DMS153 (cell line): ENCODE data around the gene UST.
"Not testable (repeated sequence)": the region's sequence is repeated elsewhere in the genome, so short reads cannot be mapped to it uniquely, and the experiment has no call there.

Experiments
- DNase-seq: peaks from one replicate; lab custom pipeline; 2025; lab: John Stamatoyannopoulos, UW

Gene UST

GRCh38 chr6:148837941-148838340, 91.1 kb downstream of the UST start:
- DNase-seq: no peak

- DNase-seq: no peak
Measured at GRCh38 chr6:148839044-148839443, 92.2 kb downstream of the UST start.

- DNase-seq: no peak
Measured at GRCh38 chr6:148840256-148840655, 93.4 kb downstream of the UST start.

GRCh38 chr6:148842296-148843019, 95.6 kb downstream of the UST start:
- no peak for DNase-seq

DNA sequence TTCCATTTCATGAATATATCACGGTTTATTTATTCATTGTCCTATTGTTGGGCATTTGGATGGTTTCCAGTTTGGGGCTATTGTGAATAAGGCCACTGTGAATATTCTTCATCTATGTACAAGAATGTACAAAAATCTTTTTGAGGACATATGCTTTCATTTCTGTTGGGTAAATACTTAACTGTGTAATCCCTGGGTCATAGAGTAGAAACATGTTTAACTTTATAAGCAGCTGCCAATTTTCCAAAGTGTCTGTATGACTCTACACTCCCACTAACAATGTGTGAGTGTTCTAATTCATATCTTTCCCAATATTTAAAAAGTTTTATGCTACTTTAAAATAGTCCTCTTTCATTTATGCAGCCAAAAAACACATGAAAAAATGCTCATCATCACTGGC, 98.6 kb downstream of the UST start:
- DNase-seq: no peak

DNA sequence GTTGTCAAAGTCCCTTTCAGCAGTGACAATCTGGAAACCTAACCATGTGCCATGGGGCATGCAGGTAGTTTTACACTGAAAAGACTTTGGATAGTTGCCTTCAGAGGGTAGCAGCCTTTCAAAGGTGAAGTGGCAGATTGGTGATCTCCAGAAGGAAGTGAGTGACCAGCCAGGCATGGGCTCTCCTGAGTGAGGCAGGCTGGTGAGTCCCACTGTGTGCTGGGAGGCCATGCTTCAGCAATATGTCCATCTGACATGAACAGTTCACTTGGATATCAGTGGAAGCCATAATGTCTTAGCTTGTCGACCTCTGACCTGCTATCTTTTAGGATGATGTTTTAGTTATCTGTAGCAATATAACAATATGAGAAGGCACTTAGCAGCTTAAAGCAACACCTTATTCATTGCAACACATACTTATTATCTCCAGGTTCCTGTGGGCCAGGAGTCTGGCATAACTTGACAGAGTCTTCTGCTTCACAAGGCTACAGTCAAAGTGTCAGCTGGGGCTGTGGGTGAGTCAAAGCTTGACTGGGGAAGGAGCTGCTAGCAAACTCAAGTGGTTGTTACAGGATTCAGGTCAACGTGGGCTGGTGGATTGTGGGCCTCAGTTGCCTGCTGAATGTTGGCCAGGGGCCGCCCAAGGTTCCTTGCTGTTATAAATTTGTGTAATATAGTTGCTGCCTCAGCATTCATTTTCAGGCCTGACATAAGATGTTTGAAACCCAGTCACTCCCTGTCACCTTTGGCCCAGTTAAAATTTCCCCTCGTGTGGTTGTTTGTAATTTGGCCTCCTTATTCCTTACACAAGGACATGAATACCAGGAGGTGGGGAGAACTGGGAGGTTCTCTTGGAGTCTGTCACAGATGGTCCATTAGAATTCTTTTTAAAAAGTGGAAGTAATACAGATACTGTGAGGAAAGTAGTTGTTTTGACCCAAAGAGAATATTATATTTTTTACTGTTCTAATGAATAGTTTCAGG, 100.2 kb downstream of the UST start:
- DNase-seq: no peak

GRCh38 chr6:148848915-148849314, 102.1 kb downstream of the UST start:
- no peak for DNase-seq

GRCh38 chr6:148849449-148849848, 102.6 kb downstream of the UST start:
- not testable (repeated sequence) for DNase-seq

DNA sequence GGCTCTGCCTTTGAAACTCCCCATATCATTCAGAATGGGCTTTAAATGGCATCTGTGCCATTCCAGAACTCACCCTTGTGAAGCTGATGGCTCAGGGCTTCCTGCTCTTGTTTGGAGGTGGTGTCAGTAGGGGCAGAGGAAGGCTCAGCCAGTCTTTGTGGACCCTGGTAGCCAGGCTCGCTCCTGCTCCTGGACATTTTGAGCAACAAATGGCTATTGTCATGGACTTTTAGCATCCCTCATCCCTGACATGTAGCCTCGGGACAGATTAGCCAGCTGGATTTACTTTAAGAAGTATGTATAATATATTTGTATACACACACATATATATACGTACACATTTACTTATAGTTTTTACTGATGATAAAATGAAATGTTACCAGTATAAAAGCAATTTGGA, 104.1 kb downstream of the UST start:
- no peak for DNase-seq

DNA sequence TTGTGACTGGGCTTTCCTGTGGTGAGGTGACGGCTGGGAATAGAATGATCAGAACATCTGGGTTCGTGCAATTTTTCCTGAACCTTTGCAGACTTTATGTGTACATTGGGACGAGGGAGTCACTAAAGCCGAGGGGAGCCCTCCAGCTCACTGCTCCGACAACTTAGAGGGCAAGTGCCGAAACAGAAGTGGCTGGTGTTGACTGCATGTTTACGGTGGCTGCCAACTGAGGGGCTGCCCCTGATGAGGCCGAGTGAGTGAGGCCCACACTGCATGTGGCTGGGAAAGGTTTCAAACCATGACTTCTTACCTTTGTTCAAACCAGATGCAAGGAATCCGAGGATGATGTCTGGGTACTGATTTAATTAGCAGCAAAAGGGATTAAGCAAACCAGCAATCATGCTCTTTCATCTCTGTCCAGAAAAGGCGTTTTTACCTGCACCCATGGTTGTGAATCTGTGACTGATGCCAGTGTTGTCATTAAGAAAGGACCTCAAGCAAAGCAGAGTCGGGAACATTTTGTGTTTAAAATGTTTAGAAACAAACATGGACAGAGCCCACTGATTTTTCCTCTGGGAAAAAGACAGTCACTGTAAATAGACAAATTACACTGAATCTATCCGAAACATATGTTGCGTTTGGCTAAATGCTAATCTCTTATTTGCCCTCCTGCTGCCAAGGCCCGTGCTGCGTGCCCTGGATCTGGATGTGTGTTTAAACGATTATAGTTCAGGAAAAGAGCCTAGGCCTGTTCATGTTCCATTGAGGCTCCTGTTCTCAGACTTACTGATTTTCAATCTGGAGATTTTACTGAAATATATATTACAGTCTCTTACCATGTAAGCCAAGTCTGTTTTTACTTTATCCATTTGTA, 105.1 kb downstream of the UST start:
- DNase-seq: no peak

DNA sequence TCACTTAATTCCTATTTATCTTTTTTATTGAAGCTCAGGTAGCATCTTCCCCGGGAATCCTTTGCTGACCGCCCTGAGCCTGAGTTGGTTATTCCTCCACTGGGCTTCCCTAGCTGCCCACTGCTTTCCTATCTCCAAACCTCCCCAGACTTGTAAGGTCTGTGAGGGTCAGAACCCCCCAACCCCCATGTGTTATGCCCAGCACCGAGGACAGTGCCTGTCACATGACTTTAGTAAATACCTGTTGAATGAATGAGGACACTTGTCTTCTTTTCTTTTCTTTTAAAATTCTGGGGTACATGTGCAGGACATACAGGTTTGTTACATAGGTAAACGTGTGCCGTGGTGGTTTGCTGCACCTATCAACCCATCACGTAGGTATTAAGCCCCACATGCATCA, 105.9 kb downstream of the UST start:
- no peak for DNase-seq

- DNase-seq: not testable (repeated sequence)
Measured at GRCh38 chr6:148853113-148853512, 106.3 kb downstream of the UST start.

- DNase-seq: peak; percentile 57
Measured at GRCh38 chr6:148854096-148854495, 107.3 kb downstream of the UST start.

DNA sequence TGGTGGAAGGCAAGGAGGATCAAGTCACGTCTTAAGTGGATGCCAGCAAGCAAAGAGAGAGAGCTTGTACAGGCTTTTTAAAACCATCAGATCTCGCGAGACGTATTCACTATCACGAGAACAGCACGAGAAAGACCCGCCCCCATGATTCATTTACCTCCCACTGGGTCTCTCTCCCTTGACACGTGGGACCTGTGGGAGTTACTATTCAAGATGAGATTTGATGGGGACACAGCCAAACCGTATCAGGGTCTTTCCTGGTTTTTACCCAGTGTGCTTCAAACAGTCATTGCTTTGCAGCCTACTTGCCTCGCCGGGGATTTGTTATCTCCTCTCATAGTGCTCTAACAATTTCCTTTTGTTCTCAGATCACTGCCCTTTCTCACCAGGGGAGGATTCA, 108.2 kb downstream of the UST start:
- DNase-seq: no peak

- no peak for DNase-seq
Measured at GRCh38 chr6:148855744-148856143, 108.9 kb downstream of the UST start.

- no peak for DNase-seq
Measured at GRCh38 chr6:148857798-148858390, 111.1 kb downstream of the UST start.

DNA sequence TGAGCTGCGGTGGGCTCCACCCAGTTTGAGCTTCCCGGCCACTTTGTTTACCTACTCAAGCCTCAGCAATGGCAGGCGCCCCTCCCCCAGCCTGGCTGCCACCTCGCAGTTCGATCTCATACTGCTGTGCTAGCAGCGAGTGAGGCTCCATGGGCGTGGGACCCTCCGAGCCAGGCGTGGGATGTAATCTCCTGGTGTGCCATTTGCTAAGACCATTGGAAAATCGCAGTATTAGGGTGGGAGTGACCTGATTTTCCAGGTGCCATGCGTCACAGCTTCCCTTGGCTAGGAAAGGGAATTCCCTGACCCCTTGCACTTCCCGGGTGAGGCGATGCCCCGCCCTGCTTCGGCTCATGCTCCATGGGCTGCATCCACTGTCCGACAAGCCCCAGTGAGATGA, 117.3 kb downstream of the UST start:
- DNase-seq: not testable (repeated sequence)

DNA sequence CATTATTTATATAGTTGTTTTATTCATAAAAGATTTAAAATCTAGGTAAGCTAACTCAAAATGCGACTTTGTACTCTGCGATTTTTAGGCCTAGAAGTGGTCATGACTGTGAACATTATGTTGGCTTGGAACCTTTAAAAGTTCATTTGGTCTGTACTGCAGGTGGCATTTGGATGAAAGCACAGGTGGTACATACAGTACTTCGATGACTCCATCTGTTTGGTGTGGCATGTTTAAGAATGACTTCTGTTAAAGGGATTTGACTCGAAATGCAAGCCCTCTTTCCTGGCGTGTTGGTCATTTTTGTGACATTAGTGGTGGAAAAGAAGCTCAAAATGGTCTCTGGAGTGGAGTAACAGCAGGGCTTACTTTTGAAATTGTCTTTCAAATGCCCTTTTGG, 118.1 kb downstream of the UST start:
- no peak for DNase-seq

GRCh38 chr6:148866657-148867268, 119.9 kb downstream of the UST start:
- no peak for DNase-seq

DNA sequence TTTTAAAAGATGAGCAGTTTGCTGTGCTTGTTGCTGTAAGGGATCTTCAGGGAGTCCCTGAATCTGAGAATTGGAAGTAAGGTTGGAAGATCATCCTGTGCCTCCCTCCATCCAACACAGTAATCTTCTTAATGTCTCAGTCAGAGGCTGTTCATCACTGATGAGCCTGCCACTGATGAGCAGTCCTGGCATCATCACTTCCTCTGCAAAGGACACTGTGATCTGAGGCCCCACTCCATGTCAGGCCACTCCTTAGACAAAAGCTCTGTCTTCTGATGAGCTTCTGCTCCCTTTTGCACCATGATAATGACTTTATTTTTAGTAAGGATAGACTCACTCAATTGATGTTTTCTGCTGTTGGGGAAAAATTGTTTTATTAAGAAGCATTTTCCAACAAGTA, 121.0 kb downstream of the UST start:
- DNase-seq: no peak

DNA sequence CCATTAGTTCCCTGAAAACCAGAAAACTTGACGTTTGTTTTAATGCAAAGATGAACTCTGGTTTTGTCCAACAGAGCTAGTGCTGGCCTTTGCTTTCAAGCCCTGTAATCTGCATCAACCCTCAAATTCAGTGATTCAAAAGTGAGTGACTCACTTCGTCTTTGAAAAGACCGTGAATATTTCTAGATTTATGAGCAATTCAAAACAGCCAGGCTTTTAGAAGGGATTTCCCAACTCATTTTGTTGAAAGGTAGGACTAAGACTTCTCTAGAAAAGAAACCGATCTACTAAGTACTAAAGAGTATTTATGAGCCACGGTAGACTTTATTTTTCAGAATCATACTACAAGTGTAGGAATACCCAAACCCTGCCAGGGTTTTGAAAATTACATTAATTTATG, 121.5 kb downstream of the UST start:
- no peak for DNase-seq
